UCSD-AML1 (cell line): ENCODE results near the gene MLF2.
"Not testable (repeated sequence)": the region's sequence is repeated elsewhere in the genome, so short reads cannot be mapped to it uniquely, and the experiment has no call there.

Experiments used
- DNase-seq: peaks from one replicate; lab custom pipeline; 2025; ENCODE audit not compliant: unreplicated experiment; lab: John Stamatoyannopoulos, UW

Gene MLF2

GRCh38 chr12:6735448-6736191, 17.3 kb downstream of the MLF2 start:
- peak; percentile 60 for DNase-seq

GRCh38 chr12:6734506-6735387, 18.2 kb downstream of the MLF2 start:
- DNase-seq, result no peak

DNA sequence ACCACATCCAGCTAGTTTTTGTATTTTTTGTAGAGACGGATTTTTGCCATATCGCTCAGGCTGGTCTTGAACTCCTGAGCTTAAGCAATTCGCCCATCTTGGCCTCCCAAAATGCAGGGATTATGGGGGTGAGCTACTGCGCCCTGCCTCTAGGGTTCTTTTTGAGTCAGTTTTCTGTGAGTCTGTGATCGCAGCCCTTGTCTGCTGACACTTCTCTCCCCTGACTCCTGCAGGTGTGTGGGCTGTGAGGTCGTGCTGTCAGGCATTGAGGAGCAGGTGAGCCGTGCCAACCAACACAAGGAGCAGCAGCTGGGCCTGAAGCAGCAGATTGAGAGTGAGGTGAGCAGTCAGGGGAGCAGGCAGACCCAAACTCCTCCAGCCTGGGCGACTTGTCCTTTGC, 22.8 kb downstream of the MLF2 start:
- no peak for DNase-seq

GRCh38 chr12:6729186-6729585, 23.8 kb downstream of the MLF2 start:
- no peak for DNase-seq

DNA sequence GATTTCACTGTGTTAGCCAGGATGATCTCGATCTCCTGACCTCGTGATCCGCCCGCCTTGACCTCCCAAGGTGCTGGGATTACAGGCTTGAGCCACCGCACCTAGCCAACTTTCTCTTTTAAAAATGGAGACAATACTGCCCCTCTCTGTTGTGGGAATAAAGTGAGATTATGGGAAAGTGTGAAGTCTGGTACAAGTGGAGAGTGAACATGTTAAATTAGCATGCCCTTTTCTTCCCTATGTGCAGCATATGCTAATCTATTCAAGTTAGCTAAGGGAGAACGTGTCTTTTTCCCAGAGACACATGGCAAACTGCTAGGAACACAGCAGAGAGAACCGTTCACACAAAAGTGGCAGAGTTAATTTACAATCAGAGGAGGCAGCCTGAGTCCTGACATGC, 27.6 kb downstream of the MLF2 start:
- DNase-seq, result no peak

- peak; percentile 71 for DNase-seq
Measured at GRCh38 chr12:6724409-6724797, 28.5 kb downstream of the MLF2 start.

DNA sequence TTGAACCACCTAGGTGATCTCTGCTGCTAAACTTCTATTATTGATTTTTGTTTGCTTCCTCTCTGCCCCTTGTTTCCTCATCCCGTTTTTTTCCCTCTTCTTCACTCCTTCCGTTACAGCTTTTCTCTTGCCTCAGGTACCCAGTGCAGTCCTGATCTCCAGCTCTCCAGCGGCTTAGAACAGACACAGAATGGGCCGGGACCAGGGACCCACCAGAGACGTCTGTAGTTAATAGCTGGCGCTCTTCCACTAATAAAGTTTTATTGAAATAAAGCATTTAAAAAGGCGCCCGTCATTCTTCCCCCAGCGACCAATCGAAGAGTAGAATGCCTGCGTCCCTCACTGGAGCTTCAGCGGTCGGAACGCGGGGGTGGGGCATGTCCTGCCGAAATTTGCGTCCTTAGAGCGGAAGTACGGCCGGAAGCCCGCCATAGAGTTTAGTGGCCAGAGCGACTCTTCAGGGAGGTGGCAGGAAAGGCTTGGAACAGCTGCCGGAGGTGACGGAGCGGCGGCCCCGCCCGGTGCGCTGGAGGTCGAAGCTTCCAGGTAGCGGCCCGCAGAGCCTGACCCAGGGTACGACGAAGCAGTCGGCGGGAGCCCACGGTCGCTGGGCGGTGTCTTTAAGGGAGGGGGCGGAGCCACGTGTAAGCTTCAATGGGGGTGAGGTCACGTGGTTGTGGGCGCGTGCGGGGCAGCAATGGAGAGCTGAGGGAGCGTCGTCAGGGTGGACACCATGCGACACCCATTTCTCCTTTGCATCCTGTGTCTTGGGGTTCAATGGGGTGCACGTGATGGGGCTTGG, 29.1 kb downstream of the MLF2 start, which contains the start of gene COPS7A:
TSS of gene COPS7A (plus strand) at position 440 of the 802 bp plus-strand sequence. CDS start 611 bp downstream, outside the sequence.
- DNase-seq, result peak; percentile 99

DNA sequence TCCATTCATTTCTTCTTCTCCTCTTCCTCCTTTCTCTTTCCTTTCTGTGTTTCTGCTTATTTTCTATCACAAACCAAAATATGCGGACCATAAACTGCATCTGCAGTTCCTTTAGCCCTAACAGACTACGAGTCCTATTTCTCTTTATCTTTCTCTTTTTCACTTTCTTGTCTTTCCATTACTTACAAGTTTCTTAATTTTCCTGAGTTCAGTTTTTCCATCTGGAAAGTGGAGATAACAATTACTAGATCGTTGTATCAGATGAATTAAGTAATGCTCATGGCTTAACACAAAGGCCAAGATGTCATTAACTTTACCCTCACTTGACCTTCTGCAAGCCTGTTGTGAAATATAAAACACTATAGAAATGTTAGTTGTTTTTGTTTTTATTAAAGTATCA, 30.1 kb downstream of the MLF2 start:
- DNase-seq, result no peak

DNA sequence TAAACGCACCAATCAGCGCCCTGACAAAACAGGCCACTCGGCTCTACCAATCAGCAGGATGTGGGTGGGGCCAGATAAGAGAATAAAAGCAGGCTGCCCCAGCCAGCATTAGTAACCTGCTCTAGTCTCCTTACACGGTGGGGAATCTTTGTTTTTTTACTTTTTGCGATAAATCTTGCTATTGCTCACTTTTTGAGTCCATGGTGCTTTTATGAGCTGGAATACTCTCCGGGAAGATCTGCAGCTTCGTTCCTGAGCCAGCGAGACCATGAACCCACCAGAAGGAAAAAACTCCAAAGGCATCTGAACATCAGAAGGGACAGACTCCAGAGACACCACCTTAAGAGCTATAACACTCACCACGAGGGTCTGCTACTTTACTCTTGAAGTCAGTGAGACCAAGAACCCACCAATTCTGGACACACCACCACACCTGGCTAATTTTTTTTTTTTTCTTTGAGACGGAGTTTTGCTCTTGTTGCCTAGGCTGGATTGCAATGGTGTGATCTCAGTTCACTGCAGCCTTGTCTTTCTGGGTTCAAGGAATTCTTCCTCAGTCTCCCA, 36.0 kb downstream of the MLF2 start:
- no peak for DNase-seq

- DNase-seq, result not testable (repeated sequence)
Measured at GRCh38 chr12:6716031-6716873, 36.7 kb downstream of the MLF2 start.

DNA sequence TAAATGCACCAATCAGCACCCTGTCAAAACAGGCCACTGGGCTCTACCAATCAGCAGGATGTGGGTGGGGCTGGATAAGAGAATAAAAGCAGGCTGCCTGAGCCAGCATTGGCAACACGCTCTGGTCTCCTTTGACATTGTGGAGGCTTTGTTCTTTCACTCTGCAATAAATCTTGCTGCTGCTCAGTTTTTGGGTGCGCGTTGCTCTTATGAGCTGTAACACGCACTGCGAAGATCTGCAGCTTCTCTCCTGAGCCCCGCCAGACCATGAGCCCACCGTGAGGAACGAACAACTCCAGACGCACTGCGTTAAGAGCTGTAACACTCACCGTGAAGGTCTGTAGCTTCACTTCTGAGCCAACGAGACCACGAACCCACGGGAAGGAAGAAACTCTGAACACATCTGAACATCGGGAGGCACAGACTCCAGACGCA, 44.0 kb downstream of the MLF2 start:
- DNase-seq, result no peak

- DNase-seq, result not testable (repeated sequence)
Measured at GRCh38 chr12:6708351-6708750, 44.6 kb downstream of the MLF2 start.

GRCh38 chr12:6703631-6704030, 49.3 kb downstream of the MLF2 start:
- peak; percentile 54 for DNase-seq

DNA sequence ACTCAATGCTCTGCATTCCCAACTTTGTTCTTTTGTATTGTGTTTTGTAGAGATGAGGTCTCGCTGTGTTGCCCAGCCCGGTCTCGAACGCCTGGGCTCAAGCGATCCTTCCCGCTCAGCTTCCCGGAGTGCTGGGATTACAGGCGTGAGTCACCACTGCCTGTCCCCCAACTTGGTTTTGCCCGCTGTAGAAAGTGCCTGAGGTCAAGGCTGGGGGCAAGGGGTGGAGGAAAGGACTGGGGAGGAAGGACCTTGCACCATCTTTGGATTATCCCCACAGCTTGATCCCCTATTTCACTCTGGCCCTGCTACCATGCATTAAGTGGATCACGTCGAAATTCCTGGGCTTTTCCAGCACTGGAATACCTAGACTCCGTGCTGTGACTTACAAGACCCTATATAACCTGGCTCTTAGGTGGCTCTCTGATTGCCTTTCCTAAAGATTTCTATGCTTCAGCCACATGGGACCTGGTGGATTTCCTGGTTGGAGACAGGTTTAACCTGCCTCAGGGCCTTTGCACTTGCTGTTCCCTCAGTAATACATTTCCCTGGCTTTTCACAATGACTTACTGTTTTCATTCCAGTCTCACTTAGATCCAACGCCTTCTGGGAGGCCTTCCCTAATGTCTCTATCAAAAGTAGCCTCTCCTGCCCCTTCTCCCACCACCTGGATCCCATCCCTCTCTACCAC, 51.7 kb downstream of the MLF2 start:
- DNase-seq, result no peak

GRCh38 chr12:6700646-6701051, 52.3 kb downstream of the MLF2 start, which contains the start of gene PIANP:
PIANP (minus strand) TSS chr12:6700815; CDS start chr12:6698061, 2,754 bp downstream.
- DNase-seq, result no peak

DNA sequence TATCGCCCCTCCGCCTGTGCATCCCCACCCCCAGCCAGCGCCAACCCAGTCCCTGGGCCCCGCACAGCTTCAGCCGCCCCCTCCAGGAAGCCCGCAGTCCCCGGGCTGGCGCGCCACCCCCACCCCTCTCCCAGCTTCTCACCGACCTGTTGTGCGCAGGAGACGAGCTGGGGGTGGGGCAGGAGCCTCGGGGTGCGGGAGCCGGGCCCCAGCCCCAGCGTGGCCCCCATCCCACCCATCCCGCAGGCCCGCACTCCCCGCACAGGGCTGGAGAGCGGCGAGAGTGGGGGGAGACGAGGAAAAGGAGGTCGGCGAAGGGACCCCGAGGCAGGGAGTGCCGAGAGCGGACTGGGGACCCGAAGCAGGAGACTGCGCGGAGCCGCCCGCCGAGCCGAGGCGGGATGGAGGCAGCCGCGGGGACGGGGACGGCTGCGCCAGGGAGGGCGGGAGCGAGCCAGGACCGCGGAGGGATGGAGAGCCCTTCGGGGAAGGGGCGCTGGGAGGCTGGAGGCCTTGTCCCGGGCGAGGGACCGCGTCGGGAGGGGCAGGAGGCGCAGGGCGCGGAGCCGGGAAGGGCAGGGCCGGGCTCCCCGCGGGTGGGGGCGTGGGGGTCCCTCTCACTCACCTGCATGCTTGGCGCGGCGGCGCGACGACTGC, 52.8 kb downstream of the MLF2 start:
- no peak for DNase-seq

- no peak for DNase-seq
Measured at GRCh38 chr12:6699259-6699988, 53.5 kb downstream of the MLF2 start.
